Cardiac septum (tissue), 1 donor: Measurements from ENCODE around the gene HPS6. TPM values are rescaled to one million over a fixed set of nuclear protein-coding genes. Genes with fewer than 3 reads are reported as not detected.
"Not testable (repeated sequence)": the region's sequence is repeated elsewhere in the genome, so short reads cannot be mapped to it uniquely, and the experiment has no call there.

Experiments
- DNase-seq: peaks from one replicate; pipeline ENCODE4 v3.0.0-alpha.2; 2020; ENCODE audit warnings: low spot score
- intact Hi-C: fragments of 100-400 bp; cut with DNase I; formaldehyde crosslinking; loops from one replicate; pipeline ENCODE4 v1.14.0; 2022
- long read RNA-seq: library from polyadenylated mRNA; unstranded; transcript quantifications from one replicate; pipeline ENCODE4 v2.0.0, GENCODE V29; 2021
- total RNA-seq: library from RNA; stranded (reverse); fragmentation: NEBNext Ultra II Directional; extraction: Animal tissue kit (Norgen Biotek cat#: 25700); gene quantifications from one replicate; pipeline ENCODE4 v1.2.1, GENCODE V29; 2021
- donor health status: DM: no; HTN: no; CAD: no.

Gene HPS6
- 12.1 TPM for total RNA-seq
- long read RNA-seq, transcript HPS6-201 (1 exons, 2,649 nt) = major isoform, 46 of 46 reads
- long read RNA-seq, partial matches to known transcripts = 0 of 46 reads
- long read RNA-seq, other reads (novel, unspliced or antisense) = 0 of 46 reads

DNA sequence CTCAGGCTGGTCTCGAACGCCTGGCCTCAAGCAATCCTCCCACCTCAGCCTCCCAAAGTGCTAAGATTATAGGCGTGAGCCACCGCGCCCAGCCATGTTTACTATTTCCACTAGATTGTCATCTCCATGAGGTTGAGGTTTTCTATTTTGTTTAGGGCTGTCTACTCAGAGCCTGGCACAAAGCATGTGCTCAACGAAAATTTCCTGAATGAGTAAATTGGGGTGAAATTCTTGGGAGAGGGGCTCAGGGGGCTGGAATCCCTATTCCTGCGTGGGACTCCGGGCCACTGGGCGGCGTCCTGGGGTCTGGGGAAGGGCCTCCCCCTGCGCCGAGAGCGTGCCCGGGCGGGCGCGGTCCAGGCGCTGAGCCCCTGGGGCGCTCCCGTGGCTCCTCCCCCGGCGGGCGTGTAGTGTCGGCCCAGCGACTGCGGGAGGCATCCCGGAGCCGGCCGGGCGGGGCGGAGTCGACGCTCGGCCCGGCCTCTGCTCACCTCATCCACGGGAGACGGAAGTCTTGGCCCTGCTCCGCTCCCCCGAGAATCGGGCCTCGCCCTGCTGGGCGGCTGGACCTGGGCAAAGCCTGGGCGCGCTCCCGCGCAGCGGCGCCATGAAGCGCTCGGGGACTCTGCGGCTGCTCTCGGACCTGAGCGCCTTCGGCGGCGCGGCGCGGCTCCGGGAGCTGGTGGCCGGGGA lies at the start of gene HPS6:
HPS6 (plus strand) TSS at position 482 of the 693 bp plus-strand sequence; CDS start at position 608, 126 bp downstream.
- DNase-seq = peak; percentile 95
- intact Hi-C loops = loop anchor here (1.0 to 5.0 kb wide), 3 partner anchors 9 to 67 kb away; partner anchors contain the start of genes ARMH3 and PPRC1

DNA sequence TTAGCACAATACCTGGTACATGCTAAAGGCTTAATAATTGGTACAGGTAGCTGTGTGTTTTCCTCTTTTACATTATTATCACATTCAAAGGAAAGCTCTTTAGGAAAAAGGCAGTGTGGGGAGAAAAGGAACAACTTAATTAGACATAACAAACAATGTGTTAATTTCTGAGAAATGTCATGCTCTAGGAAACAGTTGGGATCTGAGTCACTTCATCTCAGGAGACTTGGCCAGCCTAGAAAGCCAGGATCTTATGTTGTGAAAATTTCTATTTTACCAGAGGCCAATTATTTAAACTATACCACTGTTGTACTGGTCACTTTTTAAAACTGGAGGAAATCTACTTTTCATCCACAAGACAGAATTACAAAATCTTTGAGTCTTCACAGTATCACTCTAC lies 48.7 kb upstream of the HPS6 start:
- no peak for DNase-seq
- intact Hi-C loops = no loop called here

DNA sequence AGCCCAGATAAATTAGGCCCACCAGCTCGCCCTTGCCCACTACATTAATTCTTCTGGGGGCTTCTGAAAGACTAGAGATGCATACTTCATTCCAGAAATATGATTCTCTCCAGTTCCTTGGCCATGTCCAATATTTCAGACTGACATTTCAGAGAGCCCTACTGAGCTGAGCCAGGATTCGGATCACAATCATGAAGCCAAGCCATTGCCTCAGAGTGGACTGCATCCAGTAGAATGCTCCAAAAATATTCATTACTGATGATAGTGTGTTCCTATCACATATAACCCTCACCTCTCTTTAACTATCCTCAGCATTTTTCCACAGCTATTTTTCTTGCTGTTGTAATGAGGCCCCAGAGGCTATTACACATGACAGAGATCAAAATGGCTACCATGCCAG lies 47.9 kb upstream of the HPS6 start:
- no peak for DNase-seq

DNA sequence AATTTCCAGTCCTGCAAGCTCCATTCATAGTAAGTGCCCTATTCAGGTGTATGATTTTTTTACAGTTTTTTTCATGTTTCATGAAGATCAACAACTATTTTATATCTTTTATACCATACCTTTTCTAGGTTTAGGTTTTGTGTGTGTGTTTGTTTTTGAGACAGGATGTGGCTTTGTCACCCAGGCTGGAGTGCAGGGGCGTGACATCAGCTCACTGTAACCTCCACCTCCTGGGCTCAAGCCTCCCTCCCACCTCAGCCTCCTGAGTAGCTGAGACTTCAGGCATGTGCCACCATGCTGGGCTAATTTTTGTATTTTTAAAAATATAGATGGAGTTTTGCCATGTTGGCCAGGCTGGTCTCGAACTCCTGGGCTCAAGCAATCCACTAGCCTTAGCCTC lies 44.2 kb upstream of the HPS6 start:
- DNase-seq = no peak
- intact Hi-C loops = no loop called here

More for the DNA sequence above, 47.9 kb upstream of the HPS6 start:
- intact Hi-C loops = no loop called here

DNA sequence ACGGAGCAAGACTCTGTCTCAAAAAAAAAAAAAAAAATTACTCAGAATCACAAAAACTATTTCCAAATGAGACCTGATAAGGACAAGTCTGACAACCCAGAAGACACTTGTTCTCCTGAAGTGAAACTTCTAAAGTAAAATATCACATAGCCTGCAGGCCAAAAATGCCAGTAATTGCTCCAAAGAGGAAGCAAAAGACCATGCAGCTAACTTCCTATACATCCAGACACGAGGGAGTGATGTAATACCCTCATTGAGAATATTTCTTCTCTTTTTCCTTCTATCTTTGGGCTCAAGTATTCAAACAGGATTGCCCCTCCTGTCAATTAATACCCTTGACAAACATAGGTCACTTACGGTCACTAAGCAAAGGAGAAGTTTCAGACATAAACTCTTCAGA lies 40.4 kb upstream of the HPS6 start:
- intact Hi-C loops = no loop called here
- no peak for DNase-seq

DNA sequence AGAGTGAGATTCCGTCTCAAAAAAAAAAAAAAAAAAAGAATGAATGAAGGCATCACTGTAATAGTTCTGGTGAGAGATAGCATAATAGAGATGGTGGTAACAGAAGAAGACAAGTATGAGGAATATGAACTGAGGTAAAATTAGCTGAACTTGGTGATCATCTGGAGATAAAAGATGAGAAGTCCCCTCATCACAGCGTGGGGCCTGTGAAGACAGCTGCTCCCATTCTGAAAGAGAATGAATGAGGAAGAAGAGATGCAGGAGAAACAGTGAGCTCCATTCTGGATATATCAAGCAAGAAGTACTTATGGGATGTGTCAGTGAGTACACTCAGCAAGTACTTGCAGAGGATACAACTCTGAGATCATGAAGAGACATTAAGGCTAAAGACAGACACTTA lies 37.9 kb upstream of the HPS6 start:
- no peak for DNase-seq
- intact Hi-C loops = no loop called here

DNA sequence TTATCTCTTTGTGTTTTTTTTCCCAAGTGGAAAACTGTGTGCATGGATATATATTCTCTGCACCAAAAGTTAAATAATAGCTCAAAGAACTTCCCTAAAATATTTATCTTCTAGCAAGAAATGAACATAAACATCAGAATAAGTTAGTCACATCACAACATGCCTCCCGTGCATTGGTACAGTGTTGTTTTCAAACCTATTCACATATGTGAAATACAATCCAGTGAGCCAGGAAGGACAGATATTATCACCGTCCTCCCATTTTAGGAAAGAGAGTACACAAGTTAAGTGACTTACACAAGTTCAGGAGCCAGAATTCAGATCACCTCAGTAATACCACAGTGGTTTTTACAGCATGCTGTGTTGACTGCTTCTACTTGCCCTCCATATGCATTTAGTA lies 31.4 kb upstream of the HPS6 start:
- intact Hi-C loops = no loop called here
- DNase-seq = no peak

DNA sequence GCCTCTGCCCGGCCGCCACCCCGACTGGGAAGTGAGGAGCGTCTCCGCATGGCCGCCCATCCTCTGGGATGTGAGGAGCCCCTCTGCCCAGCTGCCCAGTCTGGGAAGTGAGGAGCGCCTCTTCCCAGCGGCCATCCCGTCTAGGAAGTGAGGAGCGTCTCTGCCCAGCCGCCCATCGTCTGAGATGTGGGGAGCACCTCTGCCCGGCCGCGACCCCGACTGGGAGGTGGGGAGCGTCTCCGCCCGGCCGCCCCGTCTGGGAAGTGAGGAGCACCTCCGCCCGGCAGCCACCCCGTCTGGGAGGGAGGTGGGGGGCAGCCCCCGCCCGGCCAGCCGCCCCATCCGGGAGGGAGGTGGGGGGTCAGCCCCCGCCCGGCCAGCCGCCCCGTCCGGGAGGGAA lies 29.3 kb upstream of the HPS6 start:
- intact Hi-C loops, DNase-seq: not testable (repeated sequence)

DNA sequence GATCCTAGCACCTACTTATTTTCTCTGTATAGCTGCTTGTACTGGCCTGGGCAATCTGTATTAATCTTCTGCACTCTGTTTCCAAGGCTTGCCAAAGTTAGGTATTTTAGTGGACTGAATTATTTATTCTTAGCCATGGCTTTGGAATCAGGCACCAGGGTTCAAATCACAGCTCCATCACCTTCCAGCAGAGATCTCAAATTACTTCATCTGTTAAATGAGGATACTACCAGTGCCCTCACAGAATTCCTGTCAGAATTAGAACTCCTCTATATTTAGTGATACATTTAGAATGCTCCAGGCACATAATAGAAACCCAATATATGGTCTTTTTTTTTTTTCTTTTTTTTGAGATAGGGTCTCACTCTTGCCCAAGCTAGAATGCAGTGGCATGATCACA lies 26.7 kb upstream of the HPS6 start:
- no peak for DNase-seq
- intact Hi-C loops = no loop called here

DNA sequence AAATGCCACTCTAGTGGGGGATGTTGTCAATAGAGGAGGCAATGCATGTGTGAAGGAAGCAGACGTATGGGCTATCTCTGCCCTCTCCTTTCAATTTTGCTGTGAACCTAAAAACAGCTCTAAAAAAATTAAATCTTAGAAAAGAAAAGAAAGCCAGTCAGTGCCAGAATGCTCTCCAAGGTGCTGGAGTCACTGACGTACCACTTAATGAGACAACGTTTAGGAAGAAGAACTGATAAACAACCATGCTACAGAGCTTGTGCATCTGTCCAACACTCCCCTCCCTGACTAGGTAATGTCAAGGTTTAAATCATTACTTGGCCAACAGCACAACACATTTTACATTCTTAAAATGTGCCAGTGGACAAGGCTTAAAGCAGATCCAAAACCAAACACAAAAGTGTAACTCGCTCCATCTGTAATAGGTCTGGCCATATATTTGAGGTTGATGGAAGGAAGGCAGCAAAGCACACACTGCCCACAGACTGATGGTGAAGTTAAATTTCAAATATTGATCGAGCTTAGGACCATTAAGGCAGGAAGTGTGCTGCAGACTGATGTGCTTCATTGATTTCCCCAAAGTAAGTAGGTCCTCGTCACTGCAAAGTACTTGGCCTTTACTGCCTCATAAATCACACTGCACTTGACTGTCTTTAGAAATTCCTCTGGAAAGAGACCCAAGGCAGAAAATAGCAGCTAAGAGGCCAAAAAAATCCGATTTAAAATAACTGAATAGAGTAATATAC lies 24.7 kb upstream of the HPS6 start:
- DNase-seq = no peak
- intact Hi-C loops = no loop called here

DNA sequence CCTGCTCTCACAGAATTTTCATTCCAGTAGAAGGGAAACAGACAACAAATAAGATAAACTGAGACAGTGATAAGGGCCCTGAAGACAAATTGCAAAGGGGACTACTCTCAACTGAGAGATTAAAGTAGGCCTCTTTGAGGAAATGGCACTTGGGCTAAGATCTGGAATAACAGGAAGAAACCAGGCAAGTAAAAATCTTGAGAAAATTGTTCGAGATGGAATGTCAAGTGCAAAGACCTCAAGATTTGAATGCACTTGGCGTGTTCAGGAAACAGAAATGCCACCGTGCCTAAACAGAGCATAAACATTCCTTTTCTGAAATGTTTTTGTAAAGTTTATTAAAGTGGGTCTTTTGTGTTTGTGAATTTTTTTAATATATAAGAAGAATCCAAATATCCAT lies 19.9 kb upstream of the HPS6 start:
- no peak for DNase-seq
- intact Hi-C loops = no loop called here

DNA sequence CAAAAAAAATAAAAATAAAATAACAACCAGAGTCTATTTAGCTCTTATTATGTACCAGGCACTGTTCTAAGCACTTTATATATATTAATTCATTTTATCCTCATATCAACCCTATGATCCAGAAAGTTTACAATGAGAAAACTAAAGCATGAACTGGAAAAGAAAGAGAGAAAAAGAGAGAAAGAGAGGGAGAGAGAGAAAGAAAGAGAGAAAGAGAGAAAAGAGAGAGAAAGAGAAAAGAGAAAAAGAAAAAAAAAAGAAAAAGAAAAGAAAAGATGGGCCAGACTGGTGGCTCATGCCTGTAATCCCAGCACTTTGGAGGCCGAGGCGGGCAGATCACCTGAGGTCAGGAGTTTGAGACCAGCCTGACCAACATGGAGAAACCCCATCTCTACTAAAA lies 19.1 kb upstream of the HPS6 start:
- intact Hi-C loops = no loop called here
- DNase-seq = no peak

DNA sequence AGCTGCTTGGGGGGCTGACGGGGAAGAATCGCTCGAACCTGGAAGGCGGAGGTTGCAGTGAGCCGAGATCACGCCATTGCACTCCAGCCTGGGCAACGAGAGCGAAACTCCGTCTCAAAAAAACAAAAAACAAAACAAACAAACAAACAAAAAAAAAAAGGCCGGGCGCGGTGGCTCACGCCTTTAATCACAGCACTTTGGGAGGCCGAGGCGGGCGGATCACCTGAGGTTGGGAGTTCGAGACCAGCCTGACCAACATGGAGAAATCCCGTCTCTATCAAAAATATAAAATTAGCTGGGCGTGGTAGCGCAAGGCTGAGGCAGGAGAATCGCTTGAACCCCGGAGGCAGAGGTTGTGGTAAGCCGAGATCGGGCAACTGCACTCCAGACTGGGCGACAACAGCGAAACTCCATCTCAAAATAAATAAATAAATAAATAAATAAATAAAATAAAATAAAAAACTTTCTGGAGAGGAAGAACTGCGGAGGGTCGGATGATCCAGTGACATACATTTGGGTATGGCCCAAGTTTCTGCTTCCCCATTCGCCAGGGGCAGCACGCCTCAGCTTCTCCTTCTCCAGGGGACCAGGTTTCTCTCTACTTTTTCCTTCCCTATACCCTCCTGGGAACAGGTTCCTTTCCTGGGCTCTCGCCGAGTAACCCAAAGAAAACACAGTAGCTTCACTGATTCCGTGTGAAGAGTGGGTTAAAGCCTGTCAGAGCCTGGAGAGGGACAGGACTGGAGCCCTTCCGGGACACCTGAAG lies 10.1 kb upstream of the HPS6 start:
- DNase-seq, intact Hi-C loops: not testable (repeated sequence)

DNA sequence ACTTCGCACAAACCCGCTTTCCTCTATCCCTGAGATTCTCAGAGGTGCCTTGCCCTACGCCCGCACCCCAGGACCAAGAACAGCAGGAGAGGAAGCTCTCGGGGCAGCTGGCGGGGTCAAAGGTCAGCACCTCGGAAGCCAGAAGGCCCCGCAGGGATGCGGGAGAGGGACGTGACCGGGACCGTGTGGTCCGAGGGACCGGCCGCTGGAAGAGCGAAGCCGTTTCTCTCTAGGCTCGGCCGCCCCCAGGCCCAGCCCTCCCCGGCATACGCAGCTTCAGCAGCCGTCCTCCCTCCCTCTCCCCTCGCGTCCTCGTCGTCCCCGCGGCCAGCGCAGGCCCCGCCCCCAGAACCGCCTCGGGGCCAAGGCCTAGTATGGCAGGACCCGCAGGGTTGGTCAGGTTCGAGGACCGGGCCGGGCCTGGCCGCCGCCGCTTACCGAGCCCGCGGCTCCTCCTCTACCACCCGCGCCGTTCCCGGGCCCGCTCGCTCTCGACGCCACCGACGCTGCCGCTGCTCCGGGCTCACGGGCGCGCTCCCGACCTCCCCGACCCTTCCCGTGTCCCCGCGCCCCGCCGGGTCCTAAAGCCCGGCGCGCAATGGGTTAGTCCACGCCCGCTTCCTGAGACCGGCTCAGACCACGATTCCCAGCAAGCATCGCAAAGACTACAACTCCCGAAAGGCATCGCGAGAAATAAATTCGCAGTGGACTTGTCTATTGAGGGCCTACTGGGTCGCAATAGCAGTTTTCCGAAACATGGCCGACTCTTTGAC lies 9.3 kb upstream of the HPS6 start, which contains the start of gene ARMH3:
ARMH3 (minus strand) TSS at position 527 of the 773 bp plus-strand sequence. CDS start 16,059 bp downstream, outside the sequence.
- intact Hi-C loops = loop anchor here (1.0 to 2.0 kb wide), 2 partner anchors 9 to 59 kb away; partner anchors contain the start of gene HPS6
- peak; percentile 94 for DNase-seq

DNA sequence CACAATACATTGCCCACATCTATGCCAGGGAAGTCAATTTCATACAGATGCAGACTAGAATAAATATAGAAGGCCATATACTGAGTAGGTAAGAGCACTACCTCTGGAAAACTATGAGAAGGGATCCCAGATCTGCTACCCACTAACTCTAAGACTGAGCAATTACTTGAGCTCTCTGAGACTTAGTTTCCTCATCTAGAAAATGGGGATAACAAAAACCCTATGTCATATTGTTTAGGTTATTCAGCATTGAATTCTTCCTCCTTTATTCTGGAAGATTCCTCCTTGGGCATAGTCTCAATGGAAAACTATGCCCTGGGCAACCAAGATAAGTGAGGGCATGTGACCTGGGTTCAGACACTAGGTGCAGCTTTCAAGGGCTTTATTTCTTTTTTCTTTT lies 5.2 kb upstream of the HPS6 start:
- no peak for DNase-seq
- intact Hi-C loops = no loop called here

DNA sequence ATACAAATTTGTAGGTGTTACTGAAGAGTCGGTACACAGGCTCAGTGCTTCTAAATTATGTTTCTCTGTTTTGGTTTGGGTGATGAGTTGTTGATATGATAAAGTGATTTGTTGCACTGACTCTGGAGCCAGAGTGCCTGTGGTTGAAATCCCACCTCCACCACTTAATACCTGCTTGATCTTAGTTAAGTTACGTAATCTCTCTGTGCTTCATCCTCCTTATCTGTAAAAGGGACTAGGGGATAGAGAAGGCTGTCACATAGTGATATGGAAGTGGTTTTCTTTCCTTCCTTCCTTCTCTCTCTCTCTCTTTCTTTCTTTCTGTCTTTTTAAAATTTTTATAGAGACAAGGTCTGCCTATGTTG lies 664 bp upstream of the HPS6 start:
- intact Hi-C loops = loop anchor here (2.0 kb wide), 1 partner anchor 50 kb away; no protein-coding TSS in a partner anchor
- DNase-seq = no peak

DNA sequence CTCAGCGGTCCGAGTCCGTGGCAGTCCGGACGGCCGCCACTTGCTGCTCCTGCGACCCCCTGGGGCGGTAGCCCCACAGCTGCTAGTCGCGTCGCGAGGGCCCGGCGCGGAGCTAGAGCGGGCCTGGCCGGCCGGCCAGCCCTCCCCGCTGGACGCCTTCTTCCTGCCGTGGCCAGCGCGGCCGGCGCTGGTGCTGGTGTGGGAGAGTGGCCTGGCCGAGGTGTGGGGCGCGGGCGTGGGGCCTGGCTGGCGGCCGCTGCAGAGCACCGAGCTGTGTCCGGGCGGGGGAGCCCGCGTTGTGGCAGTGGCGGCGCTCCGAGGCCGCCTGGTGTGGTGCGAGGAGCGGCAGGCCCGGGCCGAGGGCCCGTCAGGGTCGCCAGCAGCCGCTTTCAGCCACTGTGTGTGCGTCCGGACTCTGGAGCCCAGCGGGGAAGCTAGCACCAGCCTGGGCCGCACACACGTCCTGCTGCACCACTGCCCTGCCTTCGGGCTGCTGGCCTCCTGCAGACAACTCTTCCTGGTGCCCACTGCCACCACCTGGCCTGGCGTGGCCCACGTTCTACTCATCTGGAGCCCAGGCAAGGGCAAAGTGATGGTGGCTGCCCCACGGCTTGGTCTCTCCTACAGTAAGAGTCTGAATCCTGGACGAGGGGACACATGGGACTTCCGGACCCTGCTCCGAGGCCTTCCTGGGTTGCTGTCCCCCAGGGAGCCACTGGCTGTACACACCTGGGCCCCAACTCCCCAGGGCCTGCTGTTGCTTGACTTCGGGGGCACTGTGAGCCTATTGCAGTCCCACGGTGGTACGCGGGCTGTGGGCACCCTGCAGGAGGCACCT lies 631 bp downstream of the HPS6 start:
- intact Hi-C loops = loop anchor here (1.0 to 5.0 kb wide), 3 partner anchors 9 to 67 kb away; partner anchors contain the start of genes ARMH3 and PPRC1
- no peak for DNase-seq

DNA sequence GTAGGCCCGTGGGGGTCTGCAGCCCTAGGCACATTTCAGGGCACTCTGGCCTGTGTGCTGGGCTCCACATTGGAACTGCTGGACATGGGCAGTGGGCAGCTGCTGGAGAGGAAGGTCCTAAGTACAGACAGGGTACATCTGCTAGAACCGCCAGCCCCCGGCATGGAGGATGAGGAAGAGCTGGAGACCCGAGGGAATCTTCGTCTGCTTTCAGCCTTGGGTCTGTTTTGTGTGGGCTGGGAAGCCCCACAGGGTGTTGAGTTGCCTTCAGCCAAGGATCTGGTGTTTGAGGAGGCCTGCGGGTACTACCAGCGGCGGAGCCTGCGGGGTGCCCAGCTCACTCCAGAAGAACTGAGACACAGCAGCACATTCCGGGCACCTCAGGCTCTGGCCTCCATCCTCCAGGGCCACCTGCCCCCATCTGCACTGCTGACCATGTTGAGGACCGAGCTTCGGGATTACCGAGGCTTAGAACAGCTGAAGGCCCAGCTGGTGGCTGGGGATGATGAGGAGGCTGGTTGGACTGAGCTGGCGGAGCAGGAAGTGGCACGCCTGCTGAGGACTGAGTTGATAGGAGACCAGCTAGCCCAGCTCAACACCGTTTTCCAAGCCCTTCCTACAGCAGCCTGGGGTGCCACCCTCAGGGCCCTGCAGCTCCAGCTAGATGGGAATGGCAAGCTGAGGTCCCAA lies 1.4 kb downstream of the HPS6 start:
- intact Hi-C loops = loop anchor here (5.0 kb wide), 1 partner anchor 66 kb away; the partner anchor contains the start of gene PPRC1
- no peak for DNase-seq
